T-helper 17 cell (primary cell): ENCODE data around the gene VWA2. TPM values are rescaled to one million over a fixed set of nuclear protein-coding genes. Genes with fewer than 3 reads are reported as not detected.
"Not testable (repeated sequence)": the region's sequence is repeated elsewhere in the genome, so short reads cannot be mapped to it uniquely, and the experiment has no call there.

ENCODE experiments used
- ATAC-seq: fragments of 150-1000 bp; cut with Tn5 transposase; 2 replicates; pipeline ENCODE4 v1.10.0; 2021; ENCODE audit warnings: mild to moderate bottlenecking, moderate library complexity
- DNase-seq, 3 donors: peaks; one replicate each; pipeline versions ENCODE4 v3.0.0 to v3.0.0-alpha.2; 2020 to 2021
- H3K9me3 ChIP-seq: one replicate; pipeline ENCODE4 v1.7.0; 2013; ENCODE audit warnings: low read length, mild to moderate bottlenecking; ENCODE audit not compliant: control insufficient read depth, poor library complexity, severe bottlenecking
- H3K27ac Mint-ChIP-seq: one replicate; pipeline ENCODE4 v1.8.0; 2022; ENCODE audit warnings: mild to moderate bottlenecking, moderate library complexity, mixed read lengths
- H3K27me3 Mint-ChIP-seq: one replicate; pipeline ENCODE4 v1.8.0; 2022; ENCODE audit warnings: mixed read lengths
- H3K36me3 Mint-ChIP-seq: one replicate; pipeline ENCODE4 v1.8.0; 2022; ENCODE audit warnings: low read depth, mixed read lengths
- H3K4me1 Mint-ChIP-seq: one replicate; pipeline ENCODE4 v1.8.0; 2022; ENCODE audit warnings: mild to moderate bottlenecking, mixed read lengths
- H3K4me3 Mint-ChIP-seq: one replicate; pipeline ENCODE4 v1.8.0; 2022; ENCODE audit warnings: mild to moderate bottlenecking, moderate library complexity, mixed read lengths
- total RNA-seq, 4 donors: library from RNA in 2 of 4; stranded (reverse) in 2 of 4; gene quantifications; one replicate each; pipeline ENCODE4 v1.2.3 and lab custom pipeline; 2022 to 2026

Gene VWA2
- total RNA-seq, 2 donors from 2014 or later = not detected

GRCh38 chr10:114328874-114329273 lies 89.8 kb downstream of the VWA2 start:
- H3K27ac Mint-ChIP-seq = no peak overlapping the region
- no peaks in the 10 kb centered on the region for H3K36me3 Mint-ChIP-seq
- no peaks in the 10 kb centered on the region for H3K4me1 Mint-ChIP-seq
- no peak for ATAC-seq
- H3K4me3 Mint-ChIP-seq = no peak overlapping the region
- DNase-seq = no peak
- H3K27me3 Mint-ChIP-seq = peaks cover 10% of the 10 kb centered on the region
- H3K9me3 ChIP-seq = no peaks in the 10 kb centered on the region

- Mint-ChIP-seq H3K4me1 (no peaks in the 10 kb centered on the region), H3K27ac (no peak overlapping the region), H3K4me3 (no peak overlapping the region), H3K36me3 (no peaks in the 10 kb centered on the region), H3K27me3 (peaks cover 17% of the 10 kb centered on the region)
- ATAC-seq (no peak), DNase-seq (no peak)
- H3K9me3 ChIP-seq = no peaks in the 10 kb centered on the region
Observed at GRCh38 chr10:114329634-114330365, 90.7 kb downstream of the VWA2 start.

GRCh38 chr10:114332301-114333192 lies 93.5 kb downstream of the VWA2 start:
- no peaks in the 10 kb centered on the region for H3K4me1 Mint-ChIP-seq
- no peak overlapping the region for H3K27ac Mint-ChIP-seq
- DNase-seq (no peak), ATAC-seq (no peak)
- H3K36me3 Mint-ChIP-seq = no peaks in the 10 kb centered on the region
- H3K4me3 Mint-ChIP-seq = no peak overlapping the region
- peaks cover 24% of the 10 kb centered on the region for H3K27me3 Mint-ChIP-seq
- no peaks in the 10 kb centered on the region for H3K9me3 ChIP-seq

GRCh38 chr10:114333441-114333840 lies 94.4 kb downstream of the VWA2 start:
- H3K4me1 Mint-ChIP-seq, H3K27ac Mint-ChIP-seq, H3K9me3 ChIP-seq, ATAC-seq, H3K4me3 Mint-ChIP-seq, H3K36me3 Mint-ChIP-seq, DNase-seq: not testable (repeated sequence)
- H3K27me3 Mint-ChIP-seq = peaks cover 31% of the 10 kb centered on the region

- H3K9me3 ChIP-seq = no peaks in the 10 kb centered on the region
- Mint-ChIP-seq H3K36me3 (no peaks in the 10 kb centered on the region), H3K4me3 (no peak overlapping the region), H3K27me3 (peaks cover 36% of the 10 kb centered on the region), H3K4me1 (no peaks in the 10 kb centered on the region), H3K27ac (no peak overlapping the region)
- ATAC-seq (no peak), DNase-seq (no peak)
Observed at GRCh38 chr10:114334301-114334700, 95.2 kb downstream of the VWA2 start.

- H3K4me1 Mint-ChIP-seq = no peaks in the 10 kb centered on the region
- ATAC-seq = no peak
Observed at GRCh38 chr10:114335614-114336013, 96.6 kb downstream of the VWA2 start.

GRCh38 chr10:114336823-114337509 lies 97.9 kb downstream of the VWA2 start:
- H3K9me3 ChIP-seq = no peaks in the 10 kb centered on the region
- H3K4me1 Mint-ChIP-seq = no peaks in the 10 kb centered on the region
- peaks cover 30% of the 10 kb centered on the region for H3K27me3 Mint-ChIP-seq
- DNase-seq (no peak), ATAC-seq (no peak)
- no peaks in the 10 kb centered on the region for H3K36me3 Mint-ChIP-seq
- no peak overlapping the region for H3K4me3 Mint-ChIP-seq
- no peak overlapping the region for H3K27ac Mint-ChIP-seq

More at GRCh38 chr10:114335614-114336013, 96.6 kb downstream of the VWA2 start:
- Mint-ChIP-seq H3K27ac (no peak overlapping the region), H3K4me3 (no peak overlapping the region), H3K27me3 (peaks cover 33% of the 10 kb centered on the region), H3K36me3 (no peaks in the 10 kb centered on the region)
- no peaks in the 10 kb centered on the region for H3K9me3 ChIP-seq
- no peak for DNase-seq

GRCh38 chr10:114337510-114338462 lies 98.7 kb downstream of the VWA2 start:
- no peaks in the 10 kb centered on the region for H3K4me1 Mint-ChIP-seq
- H3K9me3 ChIP-seq = no peaks in the 10 kb centered on the region
- H3K27ac Mint-ChIP-seq = peak overlapping the region; percentile 19
- no peak for DNase-seq
- ATAC-seq = no peak
- H3K4me3 Mint-ChIP-seq = no peak overlapping the region
- no peaks in the 10 kb centered on the region for H3K36me3 Mint-ChIP-seq
- H3K27me3 Mint-ChIP-seq = peaks cover 29% of the 10 kb centered on the region

- no peak overlapping the region for H3K4me3 Mint-ChIP-seq
- H3K27me3 Mint-ChIP-seq = peaks cover 18% of the 10 kb centered on the region
- H3K27ac Mint-ChIP-seq = no peak overlapping the region
Observed at GRCh38 chr10:114340816-114341215, 101.8 kb downstream of the VWA2 start.

More at GRCh38 chr10:114340816-114341215, 101.8 kb downstream of the VWA2 start:
- H3K4me1 Mint-ChIP-seq = no peaks in the 10 kb centered on the region
- no peaks in the 10 kb centered on the region for H3K9me3 ChIP-seq
- DNase-seq (no peak), ATAC-seq (no peak)
- no peaks in the 10 kb centered on the region for H3K36me3 Mint-ChIP-seq

Other genes with a start within 250 kb of the VWA2 start
- under 1 TPM; 0.10 to 0.16 TPM for gene ADRB1, start 195.4 kb upstream of the VWA2 start, total RNA-seq
- 10 to 100 TPM; 44.8 to 47.6 TPM for gene CCDC186, start 65.1 kb upstream of the VWA2 start, total RNA-seq
- gene TDRD1, start 59.9 kb upstream of the VWA2 start, total RNA-seq = under 1 TPM in 1 of 2 donors, not detected in 1; 0.20 TPM
- 1 to 10 TPM; 1.8 to 3.0 TPM for gene AFAP1L2, start 165.2 kb downstream of the VWA2 start, total RNA-seq